ENCODE measurements around the gene ZNF74. TPM values are rescaled to one million over a fixed set of nuclear protein-coding genes. Genes with fewer than 3 reads are reported as not detected.
"Not testable (repeated sequence)": the region's sequence is repeated elsewhere in the genome, so short reads cannot be mapped to it uniquely, and the experiment has no call there.

Gene ZNF74
- total and polyA plus RNA-seq, 7 donors = 2.1 to 4.8 (median 4.0) TPM

GRCh38 chr22:20360261-20360660, 33.7 kb upstream of the ZNF74 start:
- ATAC-seq; H3K4me3 ChIP-seq; H3K9me3 ChIP-seq; H3K4me1 ChIP-seq; DNase-seq; intact Hi-C loops (cut with DNase I); H3K36me3 ChIP-seq (ENCODE audit: insufficient read depth in 1 of 2, low read depth in 1 of 2); H3K27ac ChIP-seq; H3K27me3 ChIP-seq (ENCODE audit: insufficient read depth in 3 of 3, low read length in 2 of 3): not testable (repeated sequence)
- WGBS, 3 donors = 93 to 95% (median 95%) methylated on average over 55 to 60 of the region's 60 CpGs

DNA sequence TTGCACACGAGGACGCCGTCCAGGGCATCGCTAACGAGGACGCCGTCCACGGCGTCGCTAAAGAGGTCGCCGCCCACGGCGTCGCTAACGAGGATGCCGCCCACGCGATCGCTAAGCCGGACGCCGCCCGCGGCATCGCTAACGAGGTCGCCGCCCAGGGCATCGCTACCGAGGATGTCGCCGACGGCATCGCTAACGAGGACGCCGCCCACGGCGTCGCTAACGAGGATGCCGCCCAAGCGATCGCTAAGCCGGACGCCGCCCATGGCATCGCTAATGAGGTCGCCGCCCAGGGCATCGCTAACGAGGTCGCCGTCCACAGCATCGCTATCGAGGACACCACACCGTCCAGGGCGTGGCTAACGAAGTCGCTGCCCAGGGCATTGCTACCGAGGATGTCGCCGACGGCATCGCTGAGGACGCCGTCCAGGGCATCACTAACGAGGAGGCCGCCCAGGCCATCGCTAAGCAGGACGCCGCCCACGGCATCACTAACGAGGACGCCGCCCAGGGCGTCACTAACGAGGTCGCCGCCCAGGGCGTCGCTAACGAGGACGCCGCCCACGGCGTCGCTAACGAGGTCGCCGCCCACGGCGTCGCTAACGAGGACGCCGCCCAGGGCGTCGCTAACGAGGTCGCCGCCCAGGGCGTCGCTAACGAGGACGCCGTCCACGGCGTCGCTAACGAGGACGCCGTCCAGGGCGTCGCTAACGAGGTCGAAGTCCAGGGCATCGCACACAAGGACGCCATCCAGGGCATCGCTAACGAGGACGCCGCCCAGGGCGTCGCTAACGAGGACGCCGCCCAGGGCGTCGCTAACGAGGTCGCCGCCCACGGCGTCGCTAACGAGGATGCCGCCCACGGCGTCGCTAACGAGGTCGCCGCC, 32.8 kb upstream of the ZNF74 start:
- ATAC-seq, DNase-seq: not testable (repeated sequence)

DNA sequence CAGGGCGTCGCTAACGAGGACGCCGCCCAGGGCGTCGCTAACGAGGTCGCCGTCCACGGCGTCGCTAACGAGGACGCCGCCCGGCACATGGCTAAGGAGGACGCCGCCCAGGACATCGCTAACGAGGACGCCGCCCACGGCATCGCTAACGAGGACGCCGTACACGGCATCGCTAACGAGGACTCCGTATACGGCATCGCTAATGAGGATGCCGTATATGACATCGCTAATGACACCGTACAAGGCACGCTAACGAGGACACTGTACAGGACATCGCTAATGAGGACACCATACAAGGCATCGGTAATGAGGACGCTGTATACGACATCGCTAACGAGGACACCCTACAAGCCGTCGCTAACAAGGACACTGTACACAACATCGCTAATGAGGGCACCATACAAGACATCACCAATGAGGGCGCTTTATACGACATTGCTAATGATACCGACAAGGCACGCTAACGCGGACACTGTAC, 32.2 kb upstream of the ZNF74 start:
- DNase-seq; H3K4me1 ChIP-seq; H3K27me3 ChIP-seq (ENCODE audit: insufficient read depth in 3 of 3, low read length in 2 of 3); H3K36me3 ChIP-seq (ENCODE audit: insufficient read depth in 1 of 2, low read depth in 1 of 2); H3K27ac ChIP-seq; H3K4me3 ChIP-seq; H3K9me3 ChIP-seq; ATAC-seq; intact Hi-C loops (cut with DNase I): not testable (repeated sequence)
- WGBS, 3 donors = 94 to 96% (median 94%) methylated on average over 52 to 54 of the region's 54 CpGs

More for the DNA sequence above, 32.8 kb upstream of the ZNF74 start:
- H3K4me3 ChIP-seq; H3K9me3 ChIP-seq; intact Hi-C loops (cut with DNase I); H3K4me1 ChIP-seq; H3K27me3 ChIP-seq (ENCODE audit: insufficient read depth in 3 of 3, low read length in 2 of 3); H3K27ac ChIP-seq; H3K36me3 ChIP-seq (ENCODE audit: insufficient read depth in 1 of 2, low read depth in 1 of 2): not testable (repeated sequence)
- WGBS, 3 donors = 93 to 97% (median 95%) methylated on average over 98 to 135 of the region's 145 CpGs

- H3K4me1 ChIP-seq; H3K36me3 ChIP-seq (ENCODE audit: insufficient read depth in 1 of 2, low read depth in 1 of 2); H3K27ac ChIP-seq; ATAC-seq; H3K27me3 ChIP-seq (ENCODE audit: insufficient read depth in 3 of 3, low read length in 2 of 3); H3K9me3 ChIP-seq; intact Hi-C loops (cut with DNase I); H3K4me3 ChIP-seq; DNase-seq: not testable (repeated sequence)
- 86 to 91% (median 89%) methylated on average over 10 of the region's 10 CpGs for WGBS, 3 donors
Observed at GRCh38 chr22:20362403-20362802, 31.5 kb upstream of the ZNF74 start.

GRCh38 chr22:20364335-20365260, 29.4 kb upstream of the ZNF74 start:
- H3K4me1 ChIP-seq; H3K4me3 ChIP-seq; intact Hi-C loops (cut with DNase I); DNase-seq; H3K27ac ChIP-seq; ATAC-seq; H3K27me3 ChIP-seq (ENCODE audit: insufficient read depth in 3 of 3, low read length in 2 of 3); H3K36me3 ChIP-seq (ENCODE audit: insufficient read depth in 1 of 2, low read depth in 1 of 2); H3K9me3 ChIP-seq: not testable (repeated sequence)
- WGBS, 3 donors = 63 to 72% (median 70%) methylated on average over 11 of the region's 11 CpGs

- H3K9me3 ChIP-seq; DNase-seq; H3K27me3 ChIP-seq (ENCODE audit: insufficient read depth in 3 of 3, low read length in 2 of 3); H3K27ac ChIP-seq; ATAC-seq; H3K4me3 ChIP-seq; H3K4me1 ChIP-seq; H3K36me3 ChIP-seq (ENCODE audit: insufficient read depth in 1 of 2, low read depth in 1 of 2); intact Hi-C loops (cut with DNase I): not testable (repeated sequence)
- WGBS, 3 donors = 81 to 83% (median 83%) methylated on average over 9 of the region's 9 CpGs
Observed at GRCh38 chr22:20366841-20367240, 27.1 kb upstream of the ZNF74 start.

DNA sequence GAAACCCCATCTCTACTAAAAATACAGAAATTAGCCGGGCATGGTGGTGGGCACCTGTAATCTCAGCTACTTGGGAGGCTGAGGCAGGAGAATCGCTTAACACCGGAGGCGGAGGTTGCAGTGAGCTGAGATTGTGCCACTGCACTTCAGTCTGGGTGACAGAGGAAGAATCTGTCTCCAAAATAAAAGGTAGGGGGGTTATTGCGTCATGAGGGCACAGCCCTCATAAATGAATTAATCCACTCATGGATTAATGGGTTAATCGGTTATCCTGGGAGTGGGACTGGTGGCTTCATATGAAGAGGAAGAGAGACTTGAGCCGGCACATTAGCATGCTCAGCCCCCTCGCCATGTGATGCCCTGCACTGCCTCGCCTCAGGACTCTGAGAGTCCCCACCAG, 25.1 kb upstream of the ZNF74 start:
- H3K4me1 ChIP-seq; H3K27ac ChIP-seq; H3K9me3 ChIP-seq; DNase-seq; intact Hi-C loops (cut with DNase I); H3K36me3 ChIP-seq (ENCODE audit: insufficient read depth in 1 of 2, low read depth in 1 of 2); H3K27me3 ChIP-seq (ENCODE audit: insufficient read depth in 3 of 3, low read length in 2 of 3); ATAC-seq; H3K4me3 ChIP-seq: not testable (repeated sequence)
- WGBS, 3 donors = 85 to 93% (median 89%) methylated on average over 7 to 9 of the region's 9 CpGs

- DNase-seq; H3K27ac ChIP-seq; H3K4me1 ChIP-seq; H3K4me3 ChIP-seq; H3K9me3 ChIP-seq; H3K36me3 ChIP-seq (ENCODE audit: insufficient read depth in 1 of 2, low read depth in 1 of 2); H3K27me3 ChIP-seq (ENCODE audit: insufficient read depth in 3 of 3, low read length in 2 of 3); intact Hi-C loops (cut with DNase I); ATAC-seq: not testable (repeated sequence)
- 100% methylated on average over 1 of the region's 6 CpGs; no CpG with 5 or more reads in 2 of the 3 donors for WGBS, 3 donors
Observed at GRCh38 chr22:20371687-20372086, 22.3 kb upstream of the ZNF74 start.

DNA sequence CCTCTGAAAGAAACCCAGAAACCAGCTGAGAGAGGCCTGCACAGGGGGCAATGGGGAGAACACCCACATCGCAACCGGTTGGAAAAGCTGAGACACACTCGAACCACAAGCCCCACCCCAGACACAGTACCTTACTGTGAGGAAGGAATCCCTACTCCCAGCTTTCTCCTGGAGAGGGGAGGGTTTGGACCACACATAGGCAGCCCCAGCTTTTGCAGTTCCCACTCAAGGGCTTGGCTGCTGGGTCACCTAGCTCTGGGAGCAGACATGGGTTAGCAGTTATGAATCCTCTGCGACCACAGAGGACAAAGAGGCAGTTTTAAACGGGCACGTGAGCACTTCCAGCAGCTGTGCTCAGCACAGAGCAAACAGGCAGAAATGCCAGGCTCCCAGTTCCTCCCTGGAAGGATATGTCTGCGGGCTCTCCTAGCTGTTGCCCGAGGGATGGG, 21.5 kb upstream of the ZNF74 start:
- H3K36me3 ChIP-seq (ENCODE audit: insufficient read depth in 1 of 2, low read depth in 1 of 2); H3K9me3 ChIP-seq; H3K4me1 ChIP-seq; H3K4me3 ChIP-seq; intact Hi-C loops (cut with DNase I); H3K27me3 ChIP-seq (ENCODE audit: insufficient read depth in 3 of 3, low read length in 2 of 3); H3K27ac ChIP-seq; DNase-seq: not testable (repeated sequence)
- 33 to 35% (median 34%) methylated on average over 7 to 8 of the region's 8 CpGs for WGBS, 3 donors
- peak in 1 of 4 donors; percentile 35 for ATAC-seq

DNA sequence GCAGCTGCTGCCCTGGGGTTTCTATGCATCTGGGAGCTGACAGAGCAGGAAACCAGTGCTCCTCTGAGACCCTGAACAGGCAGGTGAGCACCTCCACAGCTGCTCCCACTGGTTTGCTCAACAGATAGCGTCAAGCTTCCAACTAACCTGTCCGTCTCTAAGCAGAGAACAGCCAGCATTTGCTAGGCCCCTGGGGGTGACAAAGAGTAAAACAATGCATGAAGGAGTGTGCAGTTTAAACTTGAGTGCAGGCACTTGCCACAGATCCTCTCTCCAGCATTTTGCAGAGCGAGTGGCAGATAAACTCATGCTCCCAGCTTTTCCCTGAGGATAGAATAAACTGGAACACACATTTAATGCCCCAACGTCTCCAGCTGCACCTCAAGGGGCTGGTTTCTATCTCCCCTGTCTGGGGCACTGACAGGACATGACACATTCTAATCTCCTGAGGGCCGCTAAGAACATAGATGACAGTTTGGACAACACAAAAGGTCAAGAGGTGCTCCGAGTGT, 20.7 kb upstream of the ZNF74 start:
- DNase-seq; H3K4me1 ChIP-seq; H3K27me3 ChIP-seq (ENCODE audit: insufficient read depth in 3 of 3, low read length in 2 of 3); H3K36me3 ChIP-seq (ENCODE audit: insufficient read depth in 1 of 2, low read depth in 1 of 2); intact Hi-C loops (cut with DNase I); H3K4me3 ChIP-seq; H3K27ac ChIP-seq; ATAC-seq; H3K9me3 ChIP-seq: not testable (repeated sequence)
- WGBS, 3 donors = 75 to 79% (median 77%) methylated on average over 6 of the region's 6 CpGs

All from psoas muscle (tissue), 8 donors.